Chondrocyte (in vitro differentiated cells): ENCODE results near the gene PCDHGA7. TPM values are rescaled to one million over a fixed set of nuclear protein-coding genes. Genes with fewer than 3 reads are reported as not detected.

Source experiments
- total RNA-seq: library from RNA; stranded (reverse); gene quantifications from 3 replicates; pipeline ENCODE4 v1.2.1, GENCODE V29; 2021

PCDHGA7 gene
- total RNA-seq, 1 donor from 2014 or later = 0.17 TPM

Other genes with a start within 250 kb of the PCDHGA7 start
- 6.6 to 11.4 TPM (median 10.2 TPM) in 3 replicates for gene PCDHB5, start 247.5 kb upstream of the PCDHGA7 start, total RNA-seq
- 1.2 to 3.1 TPM (median 1.2 TPM) in 3 replicates for gene PCDHB6, start 232.7 kb upstream of the PCDHGA7 start, total RNA-seq
- 1.1 to 2.5 TPM (median 1.2 TPM) in 3 replicates for gene PCDHB7, start 210.1 kb upstream of the PCDHGA7 start, total RNA-seq
- 1.1 to 3.1 TPM (median 1.7 TPM) in 3 replicates for gene PCDHB8, start 205.0 kb upstream of the PCDHGA7 start, total RNA-seq
- gene PCDHB16, start 200.4 kb upstream of the PCDHGA7 start, total RNA-seq = 4.3 to 6.1 TPM (median 5.9 TPM) in 3 replicates
- 3.1 to 4.8 TPM (median 3.7 TPM) in 3 replicates for gene PCDHB9, start 195.6 kb upstream of the PCDHGA7 start, total RNA-seq
- 3.8 to 5.3 TPM (median 4.3 TPM) in 3 replicates for gene PCDHB10, start 190.4 kb upstream of the PCDHGA7 start, total RNA-seq
- gene PCDHB11, start 183.1 kb upstream of the PCDHGA7 start, total RNA-seq = 0.90 to 2.4 TPM (median 1.3 TPM) in 3 replicates
- gene PCDHB12, start 174.0 kb upstream of the PCDHGA7 start, total RNA-seq = 1.5 to 2.4 TPM (median 1.7 TPM) in 3 replicates
- gene PCDHB13, start 168.8 kb upstream of the PCDHGA7 start, total RNA-seq = 2.4 to 2.9 TPM (median 2.9 TPM) in 3 replicates
- gene PCDHB14, start 159.4 kb upstream of the PCDHGA7 start, total RNA-seq = 2.7 to 4.9 TPM (median 4.0 TPM) in 3 replicates
- gene PCDHB15, start 137.3 kb upstream of the PCDHGA7 start, total RNA-seq = 1.7 to 4.3 TPM (median 1.9 TPM) in 3 replicates
- gene SLC25A2, start 78.7 kb upstream of the PCDHGA7 start, total RNA-seq = 0.15 to 0.48 TPM (median 0.41 TPM) in 3 replicates
- gene TAF7, start 62.0 kb upstream of the PCDHGA7 start, total RNA-seq = 66.4 to 73.3 TPM (median 69.7 TPM) in 3 replicates
- gene PCDHGA1, start 52.2 kb upstream of the PCDHGA7 start, total RNA-seq = 0.10 to 0.23 TPM (median 0.15 TPM) in 3 replicates
- gene PCDHGA2, start 44.0 kb upstream of the PCDHGA7 start, total RNA-seq = 0.19 to 0.30 TPM (median 0.23 TPM) in 3 replicates
- gene PCDHGA3, start 38.9 kb upstream of the PCDHGA7 start, total RNA-seq = 0.12 to 0.51 TPM (median 0.28 TPM) in 3 replicates
- 2.4 to 2.7 TPM (median 2.7 TPM) in 3 replicates for gene PCDHGB1, start 32.6 kb upstream of the PCDHGA7 start, total RNA-seq
- 0.72 to 1.4 TPM (median 0.94 TPM) in 3 replicates for gene PCDHGA4, start 27.7 kb upstream of the PCDHGA7 start, total RNA-seq
- 0.95 to 1.8 TPM (median 1.0 TPM) in 3 replicates for gene PCDHGB2, start 22.7 kb upstream of the PCDHGA7 start, total RNA-seq
- gene PCDHGA5, start 18.6 kb upstream of the PCDHGA7 start, total RNA-seq = 0.15 to 0.48 TPM (median 0.27 TPM) in 3 replicates
- gene PCDHGB3, start 12.5 kb upstream of the PCDHGA7 start, total RNA-seq = 0.21 to 0.36 TPM (median 0.30 TPM) in 3 replicates
- 0.38 to 0.65 TPM (median 0.45 TPM) in 3 replicates for gene PCDHGA6, start 8.9 kb upstream of the PCDHGA7 start, total RNA-seq
- gene PCDHGB4, start 5.0 kb downstream of the PCDHGA7 start, total RNA-seq = 12.6 to 14.2 TPM (median 14.2 TPM) in 3 replicates
- gene PCDHGA8, start 9.9 kb downstream of the PCDHGA7 start, total RNA-seq = 0.47 to 0.59 TPM (median 0.51 TPM) in 3 replicates
- 1.0 to 1.6 TPM (median 1.1 TPM) in 3 replicates for gene PCDHGB5, start 15.2 kb downstream of the PCDHGA7 start, total RNA-seq
- 0.97 to 3.6 TPM (median 1.4 TPM) in 3 replicates for gene PCDHGA9, start 20.0 kb downstream of the PCDHGA7 start, total RNA-seq
- gene PCDHGB6, start 25.3 kb downstream of the PCDHGA7 start, total RNA-seq = 52.4 to 64.2 TPM (median 56.8 TPM) in 3 replicates
- gene PCDHGA10, start 30.2 kb downstream of the PCDHGA7 start, total RNA-seq = 14.9 to 17.4 TPM (median 15.8 TPM) in 3 replicates
- 3.5 to 5.4 TPM (median 4.3 TPM) in 3 replicates for gene PCDHGB7, start 34.9 kb downstream of the PCDHGA7 start, total RNA-seq
- 1.3 to 2.4 TPM (median 1.4 TPM) in 3 replicates for gene PCDHGA11, start 38.3 kb downstream of the PCDHGA7 start, total RNA-seq
- 0.64 to 2.2 TPM (median 0.75 TPM) in 3 replicates for gene PCDHGA12, start 47.8 kb downstream of the PCDHGA7 start, total RNA-seq
- gene PCDHGC3, start 93.2 kb downstream of the PCDHGA7 start, total RNA-seq = 68.9 to 91.8 TPM (median 90.8 TPM) in 3 replicates
- gene PCDHGC4, start 102.3 kb downstream of the PCDHGA7 start, total RNA-seq = 0.72 to 1.8 TPM (median 1.1 TPM) in 3 replicates
- 1.7 to 3.6 TPM (median 2.0 TPM) in 3 replicates for gene PCDHGC5, start 106.3 kb downstream of the PCDHGA7 start, total RNA-seq
- 44.1 to 56.2 TPM (median 44.9 TPM) in 3 replicates for gene DIAPH1, start 236.3 kb downstream of the PCDHGA7 start, total RNA-seq